Measurements from ENCODE around the gene DSCAML1. TPM values are rescaled to one million over a fixed set of nuclear protein-coding genes. Genes with fewer than 3 reads are reported as not detected.

DSCAML1 gene
- total RNA-seq, 2 experiments from 2014 or later, result 0.13 to 0.29 TPM

GRCh38 chr11:117385906-117386305, 411.1 kb downstream of the DSCAML1 start:
- intact Hi-C loops (cut with micrococcal nuclease), result no loop called here
- ATAC-seq (no peak), DNase-seq (no peak)
- Mint-ChIP-seq H3K4me3 (no peak overlapping the region), H3K4me1 (ENCODE audit: low read depth) (no peaks in the 10 kb centered on the region), H3K27me3 (no peaks in the 10 kb centered on the region), H3K9me3 (no peaks in the 10 kb centered on the region), H3K27ac (no peak overlapping the region), H3K36me3 (ENCODE audit: low read depth) (peaks cover 11% of the 10 kb centered on the region)
- no peak for TF ChIP-seq CTCF (IDR thresholded peaks at IDR 0.05)
- ChIA-PET CTCF (no interaction called here), POLR2A (no interaction called here)

- ATAC-seq, result no peak
- CTCF ChIA-PET, result no interaction called here
- Mint-ChIP-seq H3K36me3 (ENCODE audit: low read depth) (peaks cover 7% of the 10 kb centered on the region), H3K27me3 (no peaks in the 10 kb centered on the region), H3K4me1 (ENCODE audit: low read depth) (no peaks in the 10 kb centered on the region), H3K4me3 (no peak overlapping the region), H3K27ac (no peak overlapping the region), H3K9me3 (no peaks in the 10 kb centered on the region)
- intact Hi-C loops (cut with micrococcal nuclease), result no loop called here
- POLR2A ChIA-PET, result no interaction called here
- DNase-seq, result no peak
- no peak for TF ChIP-seq CTCF (IDR thresholded peaks at IDR 0.05)
These were observed 411.5 kb downstream of the DSCAML1 start for GRCh38 chr11:117385471-117385870.

GRCh38 chr11:117384045-117384444, 413.0 kb downstream of the DSCAML1 start:
- TF ChIP-seq CTCF (IDR thresholded peaks at IDR 0.05), result no peak
- intact Hi-C loops (cut with micrococcal nuclease), result no loop called here
- Mint-ChIP-seq H3K36me3 (ENCODE audit: low read depth) (peaks cover under 1% of the 10 kb centered on the region), H3K4me1 (ENCODE audit: low read depth) (no peaks in the 10 kb centered on the region), H3K4me3 (no peak overlapping the region), H3K27ac (no peak overlapping the region), H3K9me3 (no peaks in the 10 kb centered on the region), H3K27me3 (no peaks in the 10 kb centered on the region)
- POLR2A ChIA-PET, result no interaction called here
- CTCF ChIA-PET, result interaction anchor here (1.8 kb wide), 1 partner anchor 42 kb away, joined by 7 read pairs; no protein-coding TSS in a partner anchor
- DNase-seq (no peak), ATAC-seq (no peak)

- DNase-seq (no peak), ATAC-seq (no peak)
- Mint-ChIP-seq H3K4me1 (ENCODE audit: low read depth) (no peaks in the 10 kb centered on the region), H3K4me3 (no peak overlapping the region), H3K36me3 (ENCODE audit: low read depth) (no peaks in the 10 kb centered on the region), H3K27ac (no peak overlapping the region), H3K27me3 (no peaks in the 10 kb centered on the region), H3K9me3 (no peaks in the 10 kb centered on the region)
- ChIA-PET CTCF (interaction anchor here (1.3 kb wide), 1 partner anchor 11 kb away, joined by 3 read pairs; no protein-coding TSS in a partner anchor), POLR2A (interaction anchor here (1.5 kb wide), 1 partner anchor 15 kb away, joined by 5 read pairs; no protein-coding TSS in a partner anchor)
- intact Hi-C loops (cut with micrococcal nuclease), result no loop called here
- TF ChIP-seq CTCF (IDR thresholded peaks at IDR 0.05), result no peak
These were observed 414.3 kb downstream of the DSCAML1 start for GRCh38 chr11:117382746-117383145.

GRCh38 chr11:117381481-117382387, 415.3 kb downstream of the DSCAML1 start:
- intact Hi-C loops (cut with micrococcal nuclease), result no loop called here
- POLR2A ChIA-PET, result interaction anchor here (1.5 kb wide), 1 partner anchor 14 kb away, joined by 5 read pairs; no protein-coding TSS in a partner anchor
- H3K27ac Mint-ChIP-seq, result no peak overlapping the region
- H3K27me3 Mint-ChIP-seq, result no peaks in the 10 kb centered on the region
- ATAC-seq (no peak), DNase-seq (no peak)
- no peak for TF ChIP-seq CTCF (IDR thresholded peaks at IDR 0.05)
- no peak overlapping the region for H3K4me3 Mint-ChIP-seq
- no peaks in the 10 kb centered on the region for H3K9me3 Mint-ChIP-seq
- CTCF ChIA-PET, result no interaction called here
- no peaks in the 10 kb centered on the region for H3K36me3 Mint-ChIP-seq (ENCODE audit: low read depth)
- H3K4me1 Mint-ChIP-seq (ENCODE audit: low read depth), result no peaks in the 10 kb centered on the region
